GM18870 (cell line): ENCODE data around the gene MICAL3.
"Not testable (repeated sequence)": the region's sequence is repeated elsewhere in the genome, so short reads cannot be mapped to it uniquely, and the experiment has no call there.

Experiments used
- ATAC-seq: cut with Tn5 transposase; IDR thresholded peaks from one replicate; pipeline ENCODE4 v1.9.1; 2021; ENCODE audit warnings: moderate library complexity; ENCODE audit not compliant: unreplicated experiment

The MICAL3 gene

GRCh38 chr22:17941471-17942406 lies 82.6 kb downstream of the MICAL3 start:
- ATAC-seq = no peak

GRCh38 chr22:17939579-17939978 lies 84.8 kb downstream of the MICAL3 start:
- no peak for ATAC-seq

- no peak for ATAC-seq
These were observed 85.3 kb downstream of the MICAL3 start for GRCh38 chr22:17939011-17939410.

GRCh38 chr22:17938484-17938924 lies 85.9 kb downstream of the MICAL3 start:
- ATAC-seq = no peak

- not testable (repeated sequence) for ATAC-seq
These were observed 91.9 kb downstream of the MICAL3 start for GRCh38 chr22:17932457-17932856.

- no peak for ATAC-seq
These were observed 92.9 kb downstream of the MICAL3 start for GRCh38 chr22:17931400-17931825.

- ATAC-seq = no peak
These were observed 93.7 kb downstream of the MICAL3 start for GRCh38 chr22:17930455-17931313.

GRCh38 chr22:17929909-17930308 lies 94.5 kb downstream of the MICAL3 start:
- ATAC-seq = no peak

- ATAC-seq = no peak
These were observed 96.0 kb downstream of the MICAL3 start for GRCh38 chr22:17928391-17928790.

- ATAC-seq = no peak
These were observed 97.3 kb downstream of the MICAL3 start for GRCh38 chr22:17927062-17927461.

GRCh38 chr22:17926516-17926915 lies 97.8 kb downstream of the MICAL3 start:
- no peak for ATAC-seq

- ATAC-seq = no peak
These were observed 98.9 kb downstream of the MICAL3 start for GRCh38 chr22:17925431-17925841.

GRCh38 chr22:17924735-17925364 lies 99.5 kb downstream of the MICAL3 start:
- ATAC-seq = no peak

GRCh38 chr22:17924076-17924475 lies 100.3 kb downstream of the MICAL3 start:
- ATAC-seq = no peak

- ATAC-seq = no peak
These were observed 101.1 kb downstream of the MICAL3 start for GRCh38 chr22:17922925-17923903.

GRCh38 chr22:17921871-17922821 lies 102.2 kb downstream of the MICAL3 start:
- no peak for ATAC-seq

GRCh38 chr22:17920992-17921650 lies 103.2 kb downstream of the MICAL3 start:
- no peak for ATAC-seq

- no peak for ATAC-seq
These were observed 104.2 kb downstream of the MICAL3 start for GRCh38 chr22:17920145-17920605.
